RWPE2 (cell line): ENCODE data around the gene RPS6KC1.
A peak's percentile ranks its signal among the peaks of the same experiment; 100 is the strongest.
"Not testable (repeated sequence)": the region's sequence is repeated elsewhere in the genome, so short reads cannot be mapped to it uniquely, and the experiment has no call there.

Experiments used
- ATAC-seq: fragments of 200-7000 bp; cut with Tn5 transposase; 3 replicates; pipeline ENCODE4 v1.9.1; 2021; ENCODE audit warnings: low read depth
- DNase-seq: peaks from one replicate; pipeline ENCODE4 v3.0.0-alpha.2; 2020; ENCODE audit warnings: low spot score
- H3K27ac ChIP-seq: fragments of 450-650 bp; 2 replicates; pipeline ENCODE4 v1.5.1; 2017; ENCODE audit warnings: mild to moderate bottlenecking; ENCODE audit not compliant: poor library complexity, severe bottlenecking
- H3K27me3 ChIP-seq: fragments of 250-450 bp; sonication (Bioruptor Pico); 2 replicates; pipeline ENCODE4 v1.5.1; 2021; ENCODE audit warnings: mild to moderate bottlenecking, moderate library complexity; ENCODE audit not compliant: insufficient read depth, poor library complexity, severe bottlenecking
- H3K36me3 ChIP-seq: fragments of 250-450 bp; sonication (Bioruptor Pico); 2 replicates; pipeline ENCODE4 v1.5.1; 2020; ENCODE audit warnings: low read depth, mild to moderate bottlenecking, moderate library complexity
- H3K4me1 ChIP-seq: fragments of 250-450 bp; sonication (Bioruptor Pico); 2 replicates; pipeline ENCODE4 v1.5.1; 2021; ENCODE audit warnings: mild to moderate bottlenecking, moderate library complexity; ENCODE audit not compliant: insufficient read depth, poor library complexity, severe bottlenecking
- H3K4me3 ChIP-seq: fragments of 250-450 bp; sonication (Bioruptor Pico); 2 replicates; pipeline ENCODE4 v1.5.1; 2021; ENCODE audit warnings: mild to moderate bottlenecking, moderate library complexity; ENCODE audit not compliant: severe bottlenecking
- H3K9me3 ChIP-seq: fragments of 250-450 bp; sonication (Bioruptor Pico); 2 replicates; pipeline ENCODE4 v1.5.1; 2021; ENCODE audit warnings: mild to moderate bottlenecking, moderate library complexity; ENCODE audit not compliant: severe bottlenecking
- TF ChIP-seq, protein P1 (sequence below): fragments of 450-650 bp; IDR thresholded peaks from one replicate; pipeline ENCODE4 v1.5.1; 2017; ENCODE audit warnings: mild to moderate bottlenecking, moderate library complexity; ENCODE audit not compliant: poor library complexity, severe bottlenecking

The RPS6KC1 gene

GRCh38 chr1:213015099-213016050 is 35.7 kb upstream of the RPS6KC1 start, which contains the start of gene ANGEL2:
Gene ANGEL2 (minus strand): TSS chr1:213015867. CDS start chr1:213015671, 196 bp downstream.
- H3K4me1 ChIP-seq, result no peaks in the 10 kb centered on the region
- peaks cover 9% of the 10 kb centered on the region; the same call in 1 of the 2 replicates for H3K36me3 ChIP-seq
- peak within 1 kb of the TSS; percentile 46 for H3K4me3 ChIP-seq
- DNase-seq (peak; percentile 85), ATAC-seq (peak; percentile 94)
- H3K27me3 ChIP-seq, result no peaks in the 10 kb centered on the region
- H3K27ac ChIP-seq, result peak within 1 kb of the TSS; percentile 54
- TF ChIP-seq, protein P1, sequence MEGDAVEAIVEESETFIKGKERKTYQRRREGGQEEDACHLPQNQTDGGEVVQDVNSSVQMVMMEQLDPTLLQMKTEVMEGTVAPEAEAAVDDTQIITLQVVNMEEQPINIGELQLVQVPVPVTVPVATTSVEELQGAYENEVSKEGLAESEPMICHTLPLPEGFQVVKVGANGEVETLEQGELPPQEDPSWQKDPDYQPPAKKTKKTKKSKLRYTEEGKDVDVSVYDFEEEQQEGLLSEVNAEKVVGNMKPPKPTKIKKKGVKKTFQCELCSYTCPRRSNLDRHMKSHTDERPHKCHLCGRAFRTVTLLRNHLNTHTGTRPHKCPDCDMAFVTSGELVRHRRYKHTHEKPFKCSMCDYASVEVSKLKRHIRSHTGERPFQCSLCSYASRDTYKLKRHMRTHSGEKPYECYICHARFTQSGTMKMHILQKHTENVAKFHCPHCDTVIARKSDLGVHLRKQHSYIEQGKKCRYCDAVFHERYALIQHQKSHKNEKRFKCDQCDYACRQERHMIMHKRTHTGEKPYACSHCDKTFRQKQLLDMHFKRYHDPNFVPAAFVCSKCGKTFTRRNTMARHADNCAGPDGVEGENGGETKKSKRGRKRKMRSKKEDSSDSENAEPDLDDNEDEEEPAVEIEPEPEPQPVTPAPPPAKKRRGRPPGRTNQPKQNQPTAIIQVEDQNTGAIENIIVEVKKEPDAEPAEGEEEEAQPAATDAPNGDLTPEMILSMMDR, result no peak
- H3K9me3 ChIP-seq, result no peaks in the 10 kb centered on the region

DNA sequence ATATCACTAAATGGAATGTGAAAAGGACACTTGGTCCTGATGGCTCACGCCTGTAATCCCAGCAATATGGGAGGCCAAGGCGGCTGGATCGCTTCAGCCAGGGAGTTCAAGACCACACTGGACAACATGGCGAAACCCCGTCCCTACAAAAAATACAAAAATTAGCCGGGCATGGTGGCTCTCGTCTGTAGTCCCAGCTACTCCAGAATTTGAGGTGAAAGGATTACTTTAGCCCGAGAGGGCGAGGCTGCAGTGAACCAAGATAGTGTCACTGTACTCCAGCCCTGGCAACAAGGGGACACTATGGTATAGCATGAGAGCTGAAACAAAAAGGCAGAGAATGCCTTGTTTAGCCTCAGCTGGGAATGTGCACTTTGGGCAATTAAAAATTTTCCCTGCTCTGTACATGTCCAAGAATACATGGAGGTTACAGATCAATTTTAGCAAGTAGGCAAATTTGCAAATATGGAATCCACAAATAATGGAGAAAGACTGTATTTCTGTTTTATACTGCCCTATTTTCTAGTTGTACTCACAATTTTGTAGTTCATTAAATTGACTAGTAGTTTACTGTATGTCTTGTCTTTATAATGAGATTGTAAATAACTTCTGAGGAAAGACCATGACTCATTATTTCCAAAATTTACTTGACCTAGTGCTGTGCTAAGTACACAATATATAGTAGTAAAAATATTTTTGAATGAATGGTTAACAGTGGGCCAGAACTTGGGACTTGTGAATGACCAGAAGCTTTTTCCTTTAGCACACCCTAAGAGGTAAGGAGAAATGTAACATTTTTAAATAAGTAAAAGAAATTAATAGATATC is 33.4 kb upstream of the RPS6KC1 start:
- Histone ChIP-seq H3K27ac (no peak overlapping the region), H3K27me3 (no peaks in the 10 kb centered on the region), H3K9me3 (no peaks in the 10 kb centered on the region), H3K36me3 (peaks cover 4% of the 10 kb centered on the region; the same call in 1 of the 2 replicates), H3K4me1 (no peaks in the 10 kb centered on the region), H3K4me3 (no peak overlapping the region)
- ATAC-seq (no peak), DNase-seq (no peak)
- TF ChIP-seq, protein P1, result no peak

GRCh38 chr1:213019450-213019849 is 31.6 kb upstream of the RPS6KC1 start:
- H3K27me3 ChIP-seq, result no peaks in the 10 kb centered on the region

DNA sequence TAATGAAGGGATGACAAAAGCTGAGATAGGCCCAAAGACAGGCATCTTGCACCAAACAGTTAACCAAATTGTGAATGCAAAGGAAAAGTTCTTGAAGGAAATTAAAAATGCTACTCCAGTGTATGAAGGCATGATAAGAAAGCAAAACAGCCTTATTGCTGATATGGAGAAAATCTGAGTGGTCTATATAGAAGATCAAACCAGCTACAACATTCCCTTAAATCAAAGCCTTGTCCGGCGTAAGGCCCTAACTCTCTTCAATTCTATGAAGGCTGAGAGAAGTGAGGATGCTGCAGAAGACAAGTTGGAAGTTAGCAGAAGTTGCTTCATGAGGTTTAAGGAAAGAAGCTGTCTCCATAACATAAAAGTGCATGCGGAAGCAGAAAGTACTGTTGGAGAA is 31.0 kb upstream of the RPS6KC1 start:
- TF ChIP-seq, protein P1, result no peak

More at GRCh38 chr1:213019450-213019849, 31.6 kb upstream of the RPS6KC1 start:
- H3K4me3 ChIP-seq, result no peak overlapping the region
- no peak overlapping the region for H3K27ac ChIP-seq
- H3K36me3 ChIP-seq, result no peaks in the 10 kb centered on the region
- ATAC-seq, result no peak
- no peaks in the 10 kb centered on the region for H3K4me1 ChIP-seq
- TF ChIP-seq, protein P1, result no peak
- DNase-seq, result no peak
- H3K9me3 ChIP-seq, result no peaks in the 10 kb centered on the region

GRCh38 chr1:213027024-213027423 is 24.0 kb upstream of the RPS6KC1 start:
- not testable (repeated sequence) for DNase-seq, H3K27me3 ChIP-seq, H3K27ac ChIP-seq, H3K4me3 ChIP-seq, H3K4me1 ChIP-seq, ATAC-seq, H3K36me3 ChIP-seq, H3K9me3 ChIP-seq

More for the DNA sequence above, 31.0 kb upstream of the RPS6KC1 start:
- Histone ChIP-seq H3K27ac (no peak overlapping the region), H3K4me1 (no peaks in the 10 kb centered on the region), H3K36me3 (no peaks in the 10 kb centered on the region), H3K9me3 (no peaks in the 10 kb centered on the region), H3K27me3 (no peaks in the 10 kb centered on the region), H3K4me3 (no peak overlapping the region)
- ATAC-seq (no peak), DNase-seq (no peak)
